ENCODE measurements around the gene RAB11A. TPM values are rescaled to one million over a fixed set of nuclear protein-coding genes. Genes with fewer than 3 reads are reported as not detected.

Gene RAB11A
- total RNA-seq, 1 experiment from 2014 or later, result 187 TPM

- no peak for DNase-seq (ENCODE audit: extremely low read depth, low read depth)
Observed at GRCh38 chr15:65881766-65882434, 12.6 kb downstream of the RAB11A start.

GRCh38 chr15:65883571-65883970, 14.3 kb downstream of the RAB11A start:
- no peak for DNase-seq (ENCODE audit: extremely low read depth, low read depth)

- no peak for DNase-seq (ENCODE audit: extremely low read depth, low read depth)
Observed at GRCh38 chr15:65884511-65884910, 15.2 kb downstream of the RAB11A start.

- no peak for DNase-seq (ENCODE audit: extremely low read depth, low read depth)
Observed at GRCh38 chr15:65885668-65886218, 16.5 kb downstream of the RAB11A start.

GRCh38 chr15:65887565-65887964, 18.3 kb downstream of the RAB11A start:
- DNase-seq (ENCODE audit: extremely low read depth, low read depth), result no peak

- DNase-seq (ENCODE audit: extremely low read depth, low read depth), result no peak
Observed at GRCh38 chr15:65888981-65889380, 19.7 kb downstream of the RAB11A start.

- no peak for DNase-seq (ENCODE audit: extremely low read depth, low read depth)
Observed at GRCh38 chr15:65893060-65893459, 23.8 kb downstream of the RAB11A start.

GRCh38 chr15:65896236-65896635, 26.9 kb downstream of the RAB11A start:
- no peak for DNase-seq (ENCODE audit: extremely low read depth, low read depth)

GRCh38 chr15:65900488-65900887, 31.2 kb downstream of the RAB11A start:
- no peak for DNase-seq (ENCODE audit: extremely low read depth, low read depth)

GRCh38 chr15:65901336-65901735, 32.0 kb downstream of the RAB11A start:
- no peak for DNase-seq (ENCODE audit: extremely low read depth, low read depth)

GRCh38 chr15:65901836-65902235, 32.5 kb downstream of the RAB11A start:
- DNase-seq (ENCODE audit: extremely low read depth, low read depth), result no peak

- DNase-seq (ENCODE audit: extremely low read depth, low read depth), result no peak
Observed at GRCh38 chr15:65902373-65902772, 33.1 kb downstream of the RAB11A start.

GRCh38 chr15:65903296-65904073, 34.2 kb downstream of the RAB11A start:
- DNase-seq (ENCODE audit: extremely low read depth, low read depth), result no peak

- DNase-seq (ENCODE audit: extremely low read depth, low read depth), result no peak
Observed at GRCh38 chr15:65904301-65904700, 35.0 kb downstream of the RAB11A start.

GRCh38 chr15:65906396-65906795, 37.1 kb downstream of the RAB11A start:
- DNase-seq (ENCODE audit: extremely low read depth, low read depth), result no peak

GRCh38 chr15:65907661-65908060, 38.4 kb downstream of the RAB11A start:
- DNase-seq (ENCODE audit: extremely low read depth, low read depth), result no peak

- DNase-seq (ENCODE audit: extremely low read depth, low read depth), result no peak
Observed at GRCh38 chr15:65908876-65909275, 39.6 kb downstream of the RAB11A start.

- DNase-seq (ENCODE audit: extremely low read depth, low read depth), result no peak
Observed at GRCh38 chr15:65909831-65910230, 40.5 kb downstream of the RAB11A start.

GRCh38 chr15:65910341-65910740, 41.0 kb downstream of the RAB11A start:
- DNase-seq (ENCODE audit: extremely low read depth, low read depth), result no peak

GRCh38 chr15:65912235-65912634, 42.9 kb downstream of the RAB11A start:
- DNase-seq (ENCODE audit: extremely low read depth, low read depth), result no peak

- DNase-seq (ENCODE audit: extremely low read depth, low read depth), result no peak
Observed at GRCh38 chr15:65913631-65914199, 44.4 kb downstream of the RAB11A start.

- DNase-seq (ENCODE audit: extremely low read depth, low read depth), result no peak
Observed at GRCh38 chr15:65914386-65914785, 45.1 kb downstream of the RAB11A start.

Data from NCI-H460 (cell line).